ENCODE measurements around the gene SFMBT2. TPM values are rescaled to one million over a fixed set of nuclear protein-coding genes. Genes with fewer than 3 reads are reported as not detected.

The SFMBT2 gene
- total RNA-seq, 2 donors from 2014 or later: 20.4 to 24.8 TPM

DNA sequence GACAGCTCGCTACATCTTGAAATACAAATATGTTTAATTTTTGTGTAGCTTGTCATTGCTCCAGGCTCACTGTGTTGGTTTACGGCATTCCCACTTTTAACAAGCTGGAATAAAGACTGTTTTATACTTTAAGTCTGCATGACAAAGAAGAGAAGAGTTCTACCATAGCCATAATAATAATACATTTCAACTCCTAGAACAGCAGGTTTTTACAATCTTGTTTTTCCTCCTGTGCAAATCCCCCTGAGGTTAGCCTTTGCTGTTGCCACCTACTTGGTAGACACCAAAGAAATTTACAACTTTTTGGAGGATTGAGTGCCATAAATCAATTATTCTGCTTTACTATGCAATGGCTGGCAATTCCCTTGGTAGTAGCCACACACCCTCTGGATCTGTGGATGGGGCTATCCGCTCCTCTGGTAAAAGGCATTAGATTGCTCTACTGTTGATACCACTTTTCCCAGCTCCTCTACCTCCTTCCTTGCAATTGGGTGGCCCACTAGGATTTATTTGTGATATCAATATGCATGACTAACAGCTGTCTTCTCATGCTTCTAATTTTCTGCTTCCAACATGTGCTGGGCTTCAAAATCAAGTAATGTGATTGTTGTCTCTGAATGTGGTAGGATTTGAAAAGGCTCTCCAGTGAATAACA is 60.2 kb downstream of the SFMBT2 start:
- peaks cover 41% of the 10 kb centered on the region for H3K36me3 Mint-ChIP-seq (ENCODE audit: low read depth)
- ATAC-seq (replicated peaks): no peak
- H3K27ac Mint-ChIP-seq: no peak overlapping the region
- H3K4me1 Mint-ChIP-seq: peaks cover 13% of the 10 kb centered on the region
- H3K9me3 Mint-ChIP-seq: no peaks in the 10 kb centered on the region
- no peak overlapping the region for H3K4me3 Mint-ChIP-seq
- no peaks in the 10 kb centered on the region for H3K27me3 Mint-ChIP-seq

DNA sequence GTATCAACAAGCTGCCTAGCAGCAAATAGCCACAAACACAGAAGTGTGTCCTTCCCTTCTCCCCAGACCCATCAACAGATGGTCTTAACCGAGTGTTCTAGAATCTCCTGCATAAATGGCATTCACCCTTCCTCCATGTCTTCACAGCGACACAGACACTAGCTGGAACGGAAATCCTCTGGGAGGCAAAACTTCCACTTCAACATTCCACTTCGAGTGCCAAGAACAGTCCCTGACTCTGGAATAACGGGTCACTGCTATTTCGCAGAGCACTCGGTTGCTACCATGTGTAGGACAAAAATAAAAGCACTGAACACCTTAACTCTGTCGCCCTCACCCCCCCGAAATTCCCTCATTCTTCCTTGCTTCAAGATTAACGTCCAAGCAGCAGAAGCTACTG is 65.1 kb downstream of the SFMBT2 start:
- Mint-ChIP-seq H3K27ac (no peak overlapping the region), H3K36me3 (ENCODE audit: low read depth) (peaks cover 45% of the 10 kb centered on the region), H3K9me3 (no peaks in the 10 kb centered on the region), H3K4me3 (no peak overlapping the region), H3K27me3 (no peaks in the 10 kb centered on the region), H3K4me1 (peaks cover 20% of the 10 kb centered on the region)
- no peak for ATAC-seq (replicated peaks)

DNA sequence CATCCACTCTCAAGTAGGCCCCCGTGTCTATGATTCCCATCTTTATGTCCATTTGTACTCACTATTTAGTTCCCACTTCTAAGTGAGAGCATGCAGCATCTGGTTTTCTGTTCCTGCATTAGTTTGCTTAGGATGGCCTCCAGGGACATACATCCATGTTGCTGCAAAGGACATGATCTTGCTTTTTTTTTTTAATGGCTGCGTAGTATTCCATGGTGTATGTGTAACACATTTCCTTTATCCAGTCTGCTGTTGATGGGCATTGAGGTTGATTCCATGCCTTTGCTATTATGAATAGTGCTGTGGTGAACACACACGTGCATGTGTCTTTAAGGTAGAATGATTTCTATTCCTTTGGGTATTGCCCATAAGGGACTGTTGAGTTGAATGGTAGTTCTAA is 67.8 kb downstream of the SFMBT2 start:
- Mint-ChIP-seq H3K4me3 (no peak overlapping the region), H3K4me1 (peaks cover 21% of the 10 kb centered on the region), H3K27me3 (no peaks in the 10 kb centered on the region), H3K27ac (no peak overlapping the region), H3K36me3 (ENCODE audit: low read depth) (peaks cover 49% of the 10 kb centered on the region), H3K9me3 (no peaks in the 10 kb centered on the region)
- no peak for ATAC-seq (replicated peaks)

DNA sequence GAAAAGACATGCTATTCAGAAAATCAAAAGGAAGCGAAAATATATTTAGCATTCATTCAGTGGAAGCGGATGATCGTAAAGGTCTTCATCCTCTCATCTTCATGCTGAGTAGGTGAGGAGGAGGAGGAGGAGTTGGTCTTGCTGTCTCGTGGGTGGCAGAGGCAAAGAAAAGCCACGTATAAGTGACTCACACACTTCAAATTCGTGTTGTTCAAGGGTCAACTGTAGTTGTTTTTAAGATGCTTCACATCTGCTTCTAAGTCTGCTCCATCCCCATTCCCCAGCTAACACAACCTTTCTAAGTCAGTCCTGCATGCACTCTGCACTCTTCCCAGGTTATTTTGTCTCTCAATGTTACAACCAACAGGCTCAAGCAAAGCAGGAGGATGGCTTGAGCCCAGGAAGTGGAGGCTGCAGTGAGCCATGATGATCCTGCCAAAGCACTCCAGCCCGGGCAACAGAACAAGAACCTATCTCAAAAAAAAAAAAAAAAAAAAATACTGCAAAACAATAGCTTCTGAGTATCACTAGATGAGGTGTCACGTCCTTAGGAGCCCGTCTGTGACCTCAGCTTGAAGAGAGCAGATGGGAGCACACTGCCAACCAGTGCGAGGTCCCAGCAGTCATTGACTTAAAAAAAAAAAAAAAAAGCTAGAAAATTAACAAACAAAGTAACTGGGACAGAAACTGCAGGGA is 70.5 kb downstream of the SFMBT2 start:
- Mint-ChIP-seq H3K4me3 (no peak overlapping the region), H3K27me3 (no peaks in the 10 kb centered on the region), H3K36me3 (ENCODE audit: low read depth) (peaks cover 48% of the 10 kb centered on the region), H3K4me1 (peaks cover 26% of the 10 kb centered on the region), H3K27ac (no peak overlapping the region), H3K9me3 (no peaks in the 10 kb centered on the region)
- no peak for ATAC-seq (replicated peaks)

DNA sequence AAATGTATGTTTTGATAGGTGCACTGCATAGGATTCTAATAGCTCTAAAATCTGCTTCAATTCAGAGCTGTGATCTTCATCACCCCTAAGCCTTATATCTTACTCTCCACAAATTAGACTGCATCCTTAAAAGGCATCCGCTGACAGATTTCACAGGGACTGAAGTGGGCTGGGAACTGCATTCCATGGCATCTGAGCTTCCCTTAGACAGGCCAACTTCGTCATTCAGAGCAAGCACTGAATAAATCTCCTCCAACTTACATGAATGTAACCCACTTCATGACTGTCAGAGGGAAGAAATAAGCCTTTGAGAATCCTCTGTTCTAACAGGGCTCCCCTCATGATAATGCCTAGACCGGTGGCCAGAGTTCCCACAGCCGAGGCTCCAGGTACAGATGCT is 71.3 kb downstream of the SFMBT2 start:
- no peak for ATAC-seq (replicated peaks)
- H3K4me3 Mint-ChIP-seq: no peak overlapping the region
- peaks cover 27% of the 10 kb centered on the region for H3K4me1 Mint-ChIP-seq
- no peak overlapping the region for H3K27ac Mint-ChIP-seq
- no peaks in the 10 kb centered on the region for H3K9me3 Mint-ChIP-seq
- H3K36me3 Mint-ChIP-seq (ENCODE audit: low read depth): peaks cover 48% of the 10 kb centered on the region
- H3K27me3 Mint-ChIP-seq: no peaks in the 10 kb centered on the region

DNA sequence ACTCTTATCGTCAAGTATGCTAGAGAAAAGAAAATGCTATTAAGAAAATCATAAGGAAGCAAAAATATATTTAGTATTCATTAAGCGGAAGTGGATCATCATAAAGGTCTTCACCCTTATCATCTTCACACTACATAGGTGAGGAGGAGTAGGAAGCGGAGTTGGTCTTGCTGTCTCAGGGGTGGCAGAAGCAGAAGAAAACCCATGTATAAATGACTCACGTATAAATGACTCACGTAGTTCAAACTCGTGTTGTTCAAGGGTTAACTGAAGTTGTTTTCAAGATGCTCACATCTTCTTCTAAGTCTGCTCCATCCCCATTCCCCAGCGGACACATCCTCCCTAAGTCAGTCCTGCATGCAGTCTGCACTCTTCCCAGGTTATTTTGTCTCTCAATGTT is 72.4 kb downstream of the SFMBT2 start:
- Mint-ChIP-seq H3K27ac (peak overlapping the region; percentile 71), H3K4me3 (no peak overlapping the region), H3K4me1 (peaks cover 31% of the 10 kb centered on the region), H3K36me3 (ENCODE audit: low read depth) (peaks cover 39% of the 10 kb centered on the region), H3K9me3 (no peaks in the 10 kb centered on the region), H3K27me3 (no peaks in the 10 kb centered on the region)
- ATAC-seq (replicated peaks): peak; percentile 58

DNA sequence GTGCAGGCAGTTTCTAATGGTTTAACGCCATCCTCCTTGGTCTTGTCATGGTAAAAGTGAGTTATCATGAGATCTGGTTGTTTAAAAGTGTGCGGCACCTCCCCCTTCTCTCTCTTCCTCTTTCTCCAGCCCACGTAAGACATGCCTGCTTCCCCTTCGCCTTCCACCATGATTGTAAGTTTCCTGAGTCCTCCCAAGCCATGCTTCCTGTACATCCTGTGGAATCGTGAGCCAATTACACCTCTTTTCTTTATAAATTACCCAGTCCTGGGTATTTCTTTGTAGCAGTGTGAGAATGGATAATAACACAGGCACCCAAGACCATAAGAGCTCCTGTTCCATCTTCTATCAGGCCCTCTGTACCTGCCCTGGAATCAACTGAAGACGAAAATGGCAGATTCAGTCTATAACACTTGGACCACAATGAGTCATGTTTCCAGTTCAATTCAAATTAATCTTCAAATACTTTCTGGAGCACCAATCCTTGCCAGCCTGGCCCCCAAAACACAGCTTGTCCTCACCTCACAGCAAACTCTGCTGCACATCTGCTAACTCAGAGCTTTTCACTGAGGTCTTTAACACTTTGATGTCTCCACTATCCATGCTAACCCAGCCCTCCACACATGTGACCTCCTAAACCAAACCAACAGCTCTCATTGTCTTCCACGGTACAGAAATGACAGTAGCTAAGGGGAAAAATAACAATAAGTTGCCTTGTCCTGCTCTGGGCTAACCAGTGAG is 73.2 kb downstream of the SFMBT2 start:
- Mint-ChIP-seq H3K27ac (peak overlapping the region; percentile 71), H3K9me3 (no peaks in the 10 kb centered on the region), H3K27me3 (no peaks in the 10 kb centered on the region), H3K4me3 (peak overlapping the region; percentile 23), H3K4me1 (peaks cover 31% of the 10 kb centered on the region), H3K36me3 (ENCODE audit: low read depth) (peaks cover 36% of the 10 kb centered on the region)
- ATAC-seq (replicated peaks): peak; percentile 70

DNA sequence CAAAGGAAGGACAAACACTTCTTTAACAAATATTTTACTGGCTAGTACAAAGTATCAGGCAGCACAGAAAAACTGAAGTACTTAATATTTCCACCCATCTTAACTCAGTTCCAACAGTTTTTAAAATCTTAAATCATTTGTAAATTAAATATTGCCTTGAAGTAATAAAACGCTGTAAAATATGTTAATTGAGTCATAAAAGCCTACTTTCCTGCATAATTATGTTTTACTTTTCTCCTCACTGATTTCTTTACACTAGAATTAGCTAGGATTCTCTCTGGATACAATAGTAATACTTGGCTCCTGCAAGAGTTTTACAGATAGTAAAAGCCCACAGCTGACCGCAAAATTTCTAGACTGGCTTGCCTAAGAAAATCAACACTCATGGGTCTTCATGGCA is 74.9 kb downstream of the SFMBT2 start:
- Mint-ChIP-seq H3K4me3 (no peak overlapping the region), H3K27ac (no peak overlapping the region), H3K9me3 (no peaks in the 10 kb centered on the region), H3K27me3 (no peaks in the 10 kb centered on the region), H3K36me3 (ENCODE audit: low read depth) (peaks cover 36% of the 10 kb centered on the region), H3K4me1 (peaks cover 36% of the 10 kb centered on the region)
- ATAC-seq (replicated peaks): no peak

DNA sequence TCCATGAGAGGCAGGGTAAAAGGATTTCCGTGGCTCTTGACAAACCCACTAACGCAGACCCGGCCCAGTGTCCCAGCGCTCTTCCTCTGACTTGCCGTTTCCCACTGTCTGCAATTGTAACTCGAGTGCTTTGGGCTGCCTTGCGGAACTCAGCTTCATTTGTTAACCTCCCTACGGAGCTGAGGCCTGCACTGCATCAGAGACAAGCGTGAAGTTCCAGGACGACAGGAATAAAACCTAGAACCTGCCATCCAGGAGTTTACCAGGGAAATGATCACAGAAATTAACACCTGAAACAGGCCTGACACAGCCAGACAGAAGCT is 76.2 kb downstream of the SFMBT2 start:
- no peak overlapping the region for H3K4me3 Mint-ChIP-seq
- ATAC-seq (replicated peaks): no peak
- peaks cover 31% of the 10 kb centered on the region for H3K36me3 Mint-ChIP-seq (ENCODE audit: low read depth)
- H3K4me1 Mint-ChIP-seq: peaks cover 33% of the 10 kb centered on the region
- H3K27me3 Mint-ChIP-seq: no peaks in the 10 kb centered on the region
- no peaks in the 10 kb centered on the region for H3K9me3 Mint-ChIP-seq
- no peak overlapping the region for H3K27ac Mint-ChIP-seq

DNA sequence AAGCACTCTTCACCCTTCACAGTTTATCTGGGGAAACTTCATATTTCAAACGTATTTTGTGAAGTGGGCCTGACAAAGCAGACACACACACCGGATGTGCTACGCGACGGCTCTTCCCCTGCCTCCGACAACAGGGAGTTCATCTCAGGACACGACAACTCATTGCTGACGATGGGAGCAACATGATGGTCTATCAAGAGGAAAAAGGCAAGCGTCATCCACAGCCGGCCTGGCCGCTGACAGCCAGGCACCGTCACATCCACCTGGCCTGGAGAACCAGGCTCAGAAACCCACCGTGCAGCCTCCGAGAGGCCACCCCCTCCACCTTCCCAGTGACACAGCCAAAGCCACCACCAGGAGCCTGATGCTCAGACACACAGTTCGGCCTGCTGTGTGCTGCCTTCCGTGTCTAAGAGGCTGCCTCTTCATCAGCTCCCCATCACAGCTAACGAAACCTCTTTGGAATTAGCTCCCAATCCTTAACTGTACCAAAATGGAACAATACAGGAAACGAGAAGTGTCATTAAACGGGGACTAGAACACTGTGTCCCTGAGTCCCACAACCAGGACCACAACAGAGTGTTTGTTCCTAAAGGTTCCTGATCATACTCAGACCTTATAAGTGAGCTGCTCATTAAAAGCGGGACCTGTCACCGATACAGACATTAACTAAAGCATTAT is 76.7 kb downstream of the SFMBT2 start:
- Mint-ChIP-seq H3K9me3 (peaks cover under 1% of the 10 kb centered on the region), H3K36me3 (ENCODE audit: low read depth) (peaks cover 31% of the 10 kb centered on the region), H3K27me3 (no peaks in the 10 kb centered on the region), H3K4me1 (peaks cover 33% of the 10 kb centered on the region), H3K4me3 (no peak overlapping the region), H3K27ac (no peak overlapping the region)
- ATAC-seq (replicated peaks): no peak

DNA sequence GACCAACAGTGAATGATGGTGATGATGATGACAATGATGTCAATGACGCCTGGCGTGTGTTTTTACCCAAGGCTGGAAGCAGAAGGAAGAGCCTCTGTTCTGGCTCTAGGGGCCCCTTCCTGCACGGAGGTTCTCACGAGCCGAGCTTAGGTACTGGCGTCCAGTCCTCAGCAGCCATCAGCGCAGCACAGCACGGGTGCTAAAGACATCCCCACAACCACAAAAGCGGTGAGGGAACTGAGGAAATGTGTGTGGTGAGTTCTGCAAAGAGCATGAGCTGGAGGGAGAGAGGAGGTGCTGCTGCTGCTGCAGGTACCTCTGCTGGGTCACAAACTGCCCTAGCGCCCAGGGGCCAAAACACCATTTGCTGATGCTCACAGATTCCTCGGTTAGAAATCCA is 81.6 kb downstream of the SFMBT2 start:
- peaks cover 16% of the 10 kb centered on the region for H3K4me1 Mint-ChIP-seq
- peaks cover 38% of the 10 kb centered on the region for H3K36me3 Mint-ChIP-seq (ENCODE audit: low read depth)
- no peak for ATAC-seq (replicated peaks)
- H3K9me3 Mint-ChIP-seq: peaks cover 6% of the 10 kb centered on the region
- no peaks in the 10 kb centered on the region for H3K27me3 Mint-ChIP-seq
- no peak overlapping the region for H3K4me3 Mint-ChIP-seq
- H3K27ac Mint-ChIP-seq: no peak overlapping the region

DNA sequence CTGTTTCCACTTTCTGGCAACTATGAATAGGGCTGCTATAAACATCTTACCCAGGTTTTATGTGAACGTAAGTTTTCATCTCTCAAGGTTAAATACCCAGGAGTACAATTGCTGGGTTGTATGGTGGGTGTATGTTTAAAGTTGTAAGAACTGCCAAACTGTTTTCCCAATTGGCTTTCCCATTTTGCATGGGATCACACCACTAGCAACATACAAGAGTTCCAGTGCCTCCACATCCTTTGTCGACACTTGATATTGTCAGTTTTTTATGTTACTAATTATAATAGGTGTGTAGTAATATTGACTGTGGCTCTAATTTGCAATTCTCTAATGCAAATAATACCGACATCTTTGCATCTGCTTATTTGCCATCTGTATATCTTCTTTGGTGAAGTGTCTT is 82.9 kb downstream of the SFMBT2 start:
- Mint-ChIP-seq H3K4me3 (no peak overlapping the region), H3K4me1 (peaks cover 14% of the 10 kb centered on the region), H3K9me3 (peaks cover 8% of the 10 kb centered on the region), H3K36me3 (ENCODE audit: low read depth) (peaks cover 42% of the 10 kb centered on the region), H3K27ac (no peak overlapping the region), H3K27me3 (no peaks in the 10 kb centered on the region)
- ATAC-seq (replicated peaks): no peak

DNA sequence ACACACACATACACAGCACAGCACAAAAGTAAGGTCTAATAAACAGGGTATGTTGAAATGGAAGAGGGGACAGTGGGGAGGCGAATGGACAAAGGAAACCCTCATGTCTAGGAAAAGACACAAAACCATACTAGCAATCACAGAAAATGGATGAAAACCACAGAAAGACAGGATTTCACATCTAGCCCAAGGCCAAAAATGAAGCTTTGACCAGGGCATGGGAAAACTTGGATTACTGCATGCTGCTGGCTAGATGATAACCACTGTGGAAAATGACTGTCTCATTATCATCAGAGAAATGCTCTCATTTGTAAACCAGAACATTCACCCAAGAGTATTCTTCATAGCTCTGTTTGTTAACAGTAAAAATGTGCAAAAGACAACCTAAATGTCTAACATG is 88.2 kb downstream of the SFMBT2 start:
- Mint-ChIP-seq H3K4me3 (no peak overlapping the region), H3K27ac (no peak overlapping the region), H3K27me3 (no peaks in the 10 kb centered on the region), H3K4me1 (peaks cover 25% of the 10 kb centered on the region), H3K36me3 (ENCODE audit: low read depth) (peaks cover 23% of the 10 kb centered on the region), H3K9me3 (peaks cover 8% of the 10 kb centered on the region)
- ATAC-seq (replicated peaks): no peak

DNA sequence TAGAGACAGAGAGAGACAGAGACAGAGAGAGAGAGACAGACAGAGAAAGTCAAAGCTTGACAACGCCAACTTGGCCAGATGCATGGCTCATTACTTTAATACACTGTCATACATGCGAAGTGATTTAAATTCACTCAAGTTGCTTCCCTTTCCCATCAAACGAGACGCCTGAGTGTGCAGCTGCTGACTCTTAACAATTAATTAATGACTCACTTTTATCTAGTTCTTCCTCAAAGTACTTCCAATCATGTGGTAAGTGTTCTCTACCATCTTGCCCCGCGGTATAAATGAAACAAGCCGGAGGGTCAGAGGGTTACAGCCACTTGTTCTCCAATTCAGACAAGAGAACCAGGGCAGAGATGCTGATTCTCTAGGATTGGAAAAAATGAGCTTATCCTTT is 90.8 kb downstream of the SFMBT2 start:
- Mint-ChIP-seq H3K27ac (peak overlapping the region; percentile 89), H3K4me1 (peaks cover 35% of the 10 kb centered on the region)
- ATAC-seq (replicated peaks): no peak

More for the DNA sequence above, 90.8 kb downstream of the SFMBT2 start:
- Mint-ChIP-seq H3K9me3 (peaks cover 8% of the 10 kb centered on the region), H3K4me3 (peak overlapping the region; percentile 24), H3K36me3 (ENCODE audit: low read depth) (peaks cover 16% of the 10 kb centered on the region), H3K27me3 (no peaks in the 10 kb centered on the region)

Measured in activated T-helper 17 cell treated with anti-CD3 and anti-CD28 coated beads, Interleukin-2, amount 50 U/mL, for 72 hours (primary cell).